PC-9 (cell line): ENCODE results near the gene ANO7. TPM values are rescaled to one million over a fixed set of nuclear protein-coding genes. Genes with fewer than 3 reads are reported as not detected.

Source experiments
- BruUV-seq: library from RNA; stranded (reverse); fragments of 400-500 nt; replicated peaks from 2 replicates; lab custom pipeline; 2021; lab: Mats Ljungman, UMichigan
- CTCF ChIA-PET: fragments of 300-600 bp; sonication (Branson Sonifier 250); formaldehyde crosslinking; loops from one replicate; lab custom pipeline; 2022; ENCODE audit warnings: antibody characterized with exemption; lab: Charles Lee
- POLR2A ChIA-PET: fragments of 300-600 bp; sonication (Branson Sonifier 250); formaldehyde crosslinking; loops from one replicate; lab custom pipeline; 2022; ENCODE audit warnings: antibody characterized with exemption; ENCODE audit not compliant: unreplicated experiment; lab: Charles Lee
- DNase-seq, 2 experiments: peaks; one replicate each; pipeline versions ENCODE4 v3.0.0 to v3.0.0-alpha.2; 2015 to 2022; ENCODE audit warnings: mixed read lengths in 1 of 2
- H2AFZ ChIP-seq: fragments of 200-600 bp; sonication (generic); 2 replicates; pipeline ENCODE4 v1.8.1; 2017; ENCODE audit warnings: antibody characterized with exemption
- H3F3A ChIP-seq: fragments of 200-600 bp; sonication (generic); 2 replicates; pipeline ENCODE4 v1.8.1; 2017; ENCODE audit warnings: antibody characterized with exemption, mild to moderate bottlenecking, low read depth; ENCODE audit not compliant: insufficient read depth
- H3K27ac ChIP-seq: fragments of 200-600 bp; sonication (generic); 2 replicates; pipeline ENCODE4 v1.6.1; 2016; ENCODE audit warnings: mixed run types
- H3K27me3 ChIP-seq: fragments of 200-600 bp; sonication (generic); 2 replicates; pipeline ENCODE4 v1.6.1; 2016; ENCODE audit warnings: low read depth, mixed run types; ENCODE audit not compliant: insufficient read depth
- H3K36me3 ChIP-seq: fragments of 200-600 bp; sonication (generic); 2 replicates; pipeline ENCODE4 v1.6.1; 2016; ENCODE audit warnings: low read depth, mixed run types
- H3K4me1 ChIP-seq: fragments of 200-600 bp; sonication (generic); replicated peaks from 2 replicates; pipeline ENCODE4 v1.6.1; 2016; ENCODE audit warnings: mixed run types; ENCODE audit not compliant: insufficient read depth
- H3K4me2 ChIP-seq: fragments of 200-600 bp; sonication (generic); 2 replicates; pipeline ENCODE4 v1.6.1; 2017; ENCODE audit warnings: mixed run types
- H3K4me3 ChIP-seq: fragments of 200-600 bp; sonication (generic); 2 replicates; pipeline ENCODE4 v1.6.1; 2016; ENCODE audit warnings: mixed run types
- H3K79me2 ChIP-seq: fragments of 200-600 bp; sonication (generic); 2 replicates; pipeline ENCODE4 v1.6.1; 2017; ENCODE audit warnings: low read depth, mixed run types
- H3K9me2 ChIP-seq: fragments of 200-600 bp; sonication (generic); 2 replicates; pipeline ENCODE4 v1.8.1; 2017; ENCODE audit warnings: mild to moderate bottlenecking; ENCODE audit not compliant: insufficient read depth
- H3K9me3 ChIP-seq: fragments of 200-600 bp; sonication (generic); 2 replicates; pipeline ENCODE4 v1.8.1; 2016; ENCODE audit warnings: low read depth; ENCODE audit not compliant: insufficient read depth
- H4K20me1 ChIP-seq: fragments of 200-600 bp; sonication (generic); 2 replicates; pipeline ENCODE4 v1.8.1; 2017; ENCODE audit not compliant: insufficient read depth
- CTCF ChIP-seq: fragments of 200-600 bp; sonication (generic); conservative IDR thresholded peaks from 2 replicates; pipeline ENCODE4 v1.6.1; 2017; ENCODE audit warnings: mixed run types, antibody characterized with exemption, mild to moderate bottlenecking, moderate library complexity
- EZH2 ChIP-seq: fragments of 200-600 bp; sonication (generic); IDR thresholded peaks from 2 replicates; pipeline ENCODE4 v1.8.0; 2017; ENCODE audit warnings: antibody characterized with exemption, low read depth
- intact Hi-C: fragments of 100-400 bp; cut with micrococcal nuclease; formaldehyde crosslinking; loops from one replicate; pipeline ENCODE4 v1.10.0; 2022; ENCODE audit not compliant: unreplicated experiment
- total RNA-seq: library from RNA; stranded (reverse); gene quantifications from 2 replicates; pipeline ENCODE4 v1.2.3, GENCODE V29; 2021

The ANO7 gene
- total RNA-seq, 1 experiment from 2014 or later, result 6.5 TPM

DNA sequence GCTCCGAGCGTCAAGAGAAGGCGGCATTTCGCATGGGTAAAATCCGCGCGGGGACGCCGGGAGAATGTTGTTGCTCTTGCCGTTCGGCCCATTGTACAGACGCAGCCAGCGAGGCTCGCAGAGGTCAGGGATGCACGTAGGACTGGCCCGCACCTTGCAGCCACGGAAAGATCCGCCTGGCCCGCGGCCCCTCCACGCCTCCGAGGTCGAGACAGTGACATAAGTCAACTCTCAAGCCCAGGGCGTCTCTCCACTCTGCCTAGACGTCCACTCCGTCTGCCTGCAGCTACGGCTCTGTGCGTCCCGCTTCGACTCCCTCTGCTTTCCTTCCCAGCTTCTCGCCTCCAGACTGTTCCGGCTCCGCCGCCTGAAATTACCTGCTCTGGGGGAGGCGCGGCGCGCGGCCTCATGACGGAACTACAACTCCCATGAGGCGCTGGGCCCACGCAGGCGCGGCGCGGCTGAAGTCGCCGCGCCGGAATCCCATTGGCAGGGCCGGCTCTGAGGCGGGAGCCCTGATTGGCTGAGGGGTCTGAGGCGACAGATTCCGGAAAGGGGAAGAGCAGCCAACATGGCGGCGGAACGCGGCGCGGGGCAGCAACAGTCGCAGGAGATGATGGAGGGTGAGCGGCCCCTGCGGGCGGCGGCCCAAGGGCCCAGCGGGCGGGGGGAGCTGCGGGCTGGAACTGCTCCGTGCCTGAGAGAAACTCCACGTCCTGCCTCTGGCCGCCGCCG, 38.4 kb upstream of the ANO7 start, which contains the start of gene PPP1R7:
Gene PPP1R7, plus strand, starts transcription at position 543 of the 735 bp plus-strand sequence. Its CDS starts 29 bp downstream, at position 572.
- Histone ChIP-seq H3K36me3 (0 out of 2 replicates have a peak, but pooled peaks cover 3% of the 10 kb centered on the region), H3K9me3 (no peaks in the 10 kb centered on the region), H3K27me3 (no peaks in the 10 kb centered on the region), H2AFZ (peak within 1 kb of the TSS; percentile 94), H3K4me3 (peak within 1 kb of the TSS; percentile 76), H4K20me1 (no peaks in the 10 kb centered on the region; the same call in 1 of the 2 replicates), H3K27ac (no peak within 1 kb of the TSS), H3K4me2 (peak within 1 kb of the TSS; percentile 93), H3K79me2 (peaks cover 44% of the 10 kb centered on the region), H3F3A (no peaks in the 10 kb centered on the region), H3K9me2 (no peaks in the 10 kb centered on the region), H3K4me1 (peaks cover 17% of the 10 kb centered on the region)
- ChIA-PET CTCF (interaction anchor here (0.5 to 1.5 kb wide), 3 partner anchors 48 to 235 kb away, joined by 3 to 7 read pairs (median 6); no protein-coding TSS in a partner anchor), POLR2A (interaction anchor here (0.5 to 0.9 kb wide), 7 partner anchors 13 to 328 kb away, joined by 3 to 15 read pairs (median 4); no protein-coding TSS in a partner anchor)
- intact Hi-C loops, result loop anchor here (1.0 to 5.0 kb wide), 5 partner anchors 48 to 299 kb away; partner anchors contain the start of genes FARP2, MAB21L4 and MTERF4
- TF ChIP-seq CTCF, result no peak
- TF ChIP-seq EZH2, result no peak
- DNase-seq, result peak; percentile 94 to 97
- BruUV-seq, result no TSS peak

- Histone ChIP-seq H3K27me3 (no peaks in the 10 kb centered on the region), H3K9me2 (no peaks in the 10 kb centered on the region), H3K4me3 (peak overlapping the region; percentile 76), H3F3A (no peaks in the 10 kb centered on the region), H3K36me3 (0 out of 2 replicates have a peak, but pooled peaks cover 3% of the 10 kb centered on the region), H3K4me2 (peak overlapping the region; percentile 93), H3K79me2 (peaks cover 44% of the 10 kb centered on the region), H4K20me1 (no peaks in the 10 kb centered on the region; the same call in 1 of the 2 replicates), H3K4me1 (peaks cover 17% of the 10 kb centered on the region), H3K9me3 (no peaks in the 10 kb centered on the region), H2AFZ (peak overlapping the region; percentile 94), H3K27ac (no peak overlapping the region)
- intact Hi-C loops, result loop anchor here (1.0 to 5.0 kb wide), 2 partner anchors 66 to 254 kb away; partner anchors contain the start of gene MAB21L4
- no TSS peak for BruUV-seq
- POLR2A ChIA-PET, result interaction anchor here (0.7 kb wide), 2 partner anchors 27 to 33 kb away, joined by 4 read pairs; no protein-coding TSS in a partner anchor
- TF ChIP-seq EZH2 (no peak), CTCF (no peak)
- DNase-seq, result no peak
- CTCF ChIA-PET, result interaction anchor here (0.5 to 1.5 kb wide), 3 partner anchors 47 to 236 kb away, joined by 3 to 7 read pairs (median 6); no protein-coding TSS in a partner anchor
Measured at GRCh38 chr2:241150660-241151530, 37.6 kb upstream of the ANO7 start.
